HepG2 (cell line): ENCODE measurements around the gene SEPHS1.
A peak's percentile ranks its signal among the peaks of the same experiment; 100 is the strongest.

ENCODE experiments used
- AGO2 ChIP-seq: fragments of 200-400 bp; formaldehyde crosslinking; optimal IDR thresholded peaks from 2 replicates; pipeline ENCODE3; 2017; ENCODE audit warnings: mild to moderate bottlenecking, low read depth, low read length, moderate library complexity
- FOXA3 ChIP-seq: IDR thresholded peaks from 2 replicates; pipeline ENCODE4 v1.6.1; 2016; ENCODE audit warnings: missing genetic modification reagents, missing compliant biosample characterization
- GZF1 ChIP-seq: sonication (generic); formaldehyde crosslinking; IDR thresholded peaks from 2 replicates; pipeline ENCODE4 v1.5.1; 2020; ENCODE audit warnings: mild to moderate bottlenecking, missing genetic modification reagents
- IRF2 ChIP-seq: IDR thresholded peaks from 2 replicates; pipeline ENCODE4 v1.6.1; 2018; ENCODE audit warnings: missing genetic modification reagents, missing compliant biosample characterization
- KLF6 ChIP-seq: IDR thresholded peaks from 2 replicates; pipeline ENCODE4 v1.8.0; 2016; ENCODE audit warnings: missing biosample characterization, missing genetic modification reagents
- POLR2A ChIP-seq, 2 experiments: IDR thresholded peaks; 2 replicates each; pipeline ENCODE4 v1.6.1; 2011; ENCODE audit warnings: low read depth in 2 of 2, low read length in 2 of 2, mild to moderate bottlenecking in 1 of 2, moderate library complexity in 1 of 2; ENCODE audit not compliant: insufficient read depth in 1 of 2
- POLR2AphosphoS5 ChIP-seq: IDR thresholded peaks from 2 replicates; pipeline ENCODE4 v1.6.1; 2012; ENCODE audit warnings: low read depth, low read length
- SMARCE1 ChIP-seq: fragments of 450-650 bp; IDR thresholded peaks from 2 replicates; pipeline ENCODE4 v1.6.1; 2017; ENCODE audit warnings: borderline replicate concordance
- SNAI1 ChIP-seq: sonication (generic); formaldehyde crosslinking; IDR thresholded peaks from 2 replicates; pipeline ENCODE4 v1.5.0; 2020; ENCODE audit warnings: mild to moderate bottlenecking, missing genetic modification reagents, borderline replicate concordance
- TAF1 ChIP-seq: sonication (generic); formaldehyde crosslinking; IDR thresholded peaks from 2 replicates; pipeline ENCODE4 v1.4.0; 2020; ENCODE audit warnings: missing genetic modification reagents
- TEAD3 ChIP-seq: optimal IDR thresholded peaks from 2 replicates; pipeline ENCODE3; 2016; ENCODE audit warnings: borderline replicate concordance
- ZFYVE20 ChIP-seq: sonication (generic); formaldehyde crosslinking; IDR thresholded peaks from 2 replicates; pipeline ENCODE4 v1.8.0; 2023; ENCODE audit warnings: low read depth, mild to moderate bottlenecking, moderate library complexity, missing genetic modification reagents, borderline replicate concordance
- ZKSCAN8 ChIP-seq: IDR thresholded peaks from 2 replicates; pipeline ENCODE4 v1.6.1; 2016; ENCODE audit warnings: borderline replicate concordance, missing genetic modification reagents, missing compliant biosample characterization
- TF ChIP-seq, protein P1 (sequence below): sonication (generic); formaldehyde crosslinking; IDR thresholded peaks from 2 replicates; pipeline ENCODE4 v1.4.0; 2020; ENCODE audit warnings: mild to moderate bottlenecking, missing genetic modification reagents

DNA sequence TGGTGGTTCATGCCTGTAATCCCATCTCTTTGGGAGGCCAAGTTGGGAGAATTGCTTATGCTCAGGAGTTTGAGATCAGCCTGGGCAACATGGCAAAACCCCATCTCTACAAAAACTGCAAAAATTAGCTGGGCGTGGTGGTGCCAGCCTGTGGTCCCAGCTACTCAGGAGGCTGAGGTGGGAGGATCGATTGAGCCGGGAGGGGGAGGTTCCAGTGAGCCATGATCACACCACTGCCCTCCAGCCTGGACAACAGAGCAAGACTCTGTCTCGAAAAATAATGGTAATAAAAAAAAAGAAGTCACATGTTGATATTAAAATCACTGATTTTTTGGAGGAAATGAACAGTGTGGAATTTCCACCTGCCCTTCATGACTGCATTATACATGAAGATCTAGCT lies 64.0 kb downstream of the SEPHS1 start:
- TF ChIP-seq FOXA3 (CRISPR knock-in tag) (no peak), POLR2A (IDR thresholded peaks at IDR 0.05; ENCODE audit: insufficient read depth in 1 of 2, low read depth in 2 of 2, low read length in 2 of 2) (no peak), ZFYVE20 (CRISPR knock-in tag) (no peak), KLF6 (CRISPR knock-in tag) (peak; percentile 11; the same call in 1 of the 2 replicates), GZF1 (CRISPR knock-in tag) (no peak), ZKSCAN8 (CRISPR knock-in tag) (no peak), TAF1 (CRISPR knock-in tag) (no peak), SNAI1 (CRISPR knock-in tag) (no peak), AGO2 (no peak), SMARCE1 (no peak), IRF2 (CRISPR knock-in tag) (no peak), TEAD3 (CRISPR knock-in tag) (no peak), POLR2AphosphoS5 (no peak)
- TF ChIP-seq, protein P1, sequence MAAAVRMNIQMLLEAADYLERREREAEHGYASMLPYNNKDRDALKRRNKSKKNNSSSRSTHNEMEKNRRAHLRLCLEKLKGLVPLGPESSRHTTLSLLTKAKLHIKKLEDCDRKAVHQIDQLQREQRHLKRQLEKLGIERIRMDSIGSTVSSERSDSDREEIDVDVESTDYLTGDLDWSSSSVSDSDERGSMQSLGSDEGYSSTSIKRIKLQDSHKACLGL (CRISPR knock-in tag): no peak
